ENCODE data around the gene SLC25A23. TPM values are rescaled to one million over a fixed set of nuclear protein-coding genes. Genes with fewer than 3 reads are reported as not detected.
A peak's percentile ranks its signal among the peaks of the same experiment; 100 is the strongest.

SLC25A23 gene
- total and polyA plus RNA-seq, 9 of the 15 experiments (the other 6 are each of a cell fraction or from before 2014, with no cell fraction given): 6.1 to 72.0 (median 26.6) TPM

- DNase-seq (ENCODE audit: extremely low read depth in 1 of 4, low spot score in 3 of 4): peak in 1 of 4 experiments; percentile 4
- Histone ChIP-seq H3K4me1 (replicated peaks in 1 of 2; ENCODE audit: control insufficient read depth in 2 of 2, insufficient read depth in 2 of 2, low read length in 2 of 2) (peaks cover 0 to 7% of the 10 kb centered on the region in 2 experiments; a peak in 2 of 5 replicates), H3K9ac (ENCODE audit: insufficient read depth in 1 of 2, low read depth in 2 of 2, low read length in 2 of 2) (no peak overlapping the region), H3K27me3 (ENCODE audit: control insufficient read depth in 2 of 2, insufficient read depth in 2 of 2, low read length in 2 of 2) (no peaks in the 10 kb centered on the region), H2AFZ (ENCODE audit: low read depth, low read length) (peak overlapping the region; percentile 65; the same call in 1 of the 2 replicates), H3K79me2 (ENCODE audit: control insufficient read depth, insufficient read depth, low read length) (no peaks in the 10 kb centered on the region), H3K36me3 (ENCODE audit: control insufficient read depth, insufficient read depth, low read length) (no peaks in the 10 kb centered on the region), H4K20me1 (replicated peaks; ENCODE audit: control insufficient read depth, insufficient read depth, low read length) (no peaks in the 10 kb centered on the region), H3K4me2 (ENCODE audit: insufficient read depth, low read length) (no peak overlapping the region), H3K9me1 (ENCODE audit: control insufficient read depth, insufficient read depth, low read length) (no peaks in the 10 kb centered on the region), H3K4me3 (no peak overlapping the region), H3K9me3 (replicated peaks; ENCODE audit: control insufficient read depth, insufficient read depth, low read depth, low read length) (no peaks in the 10 kb centered on the region), H3K27ac (ENCODE audit: extremely low read depth, low read depth, low read length) (no peak overlapping the region)
- no peak for FAIRE-seq
- 51% methylated on average over 22 of the region's 22 CpGs for WGBS (ENCODE audit: insufficient coverage, low coverage, missing lambda C conversion rate)
- no peak for ATAC-seq
- in situ Hi-C loops (cut with MboI): no loop called here
- no TSS peak for BruUV-seq (replicated peaks)
- peak; percentile 77 for TF ChIP-seq ZBTB33 (CRISPR knock-in tag; IDR thresholded peaks at IDR 0.05)
- TF ChIP-seq MYNN (IDR thresholded peaks at IDR 0.05): peak; percentile 94
- TF ChIP-seq MYNN (CRISPR knock-in tag; IDR thresholded peaks at IDR 0.05): peak; percentile 77; the same call in 1 of the 2 replicates
- peak; percentile 77 for TF ChIP-seq RFX1 (IDR thresholded peaks at IDR 0.05)
- no peak for TF ChIP-seq SRSF3 (IDR thresholded peaks at IDR 0.05; ENCODE audit: insufficient read depth, low read length)
- no peak for TF ChIP-seq ZBTB2 (IDR thresholded peaks at IDR 0.05)
- POLR2A ChIA-PET: interaction anchor here (0.6 kb wide), 1 partner anchor 289 kb away, joined by 3 read pairs; no protein-coding TSS in a partner anchor
- intact Hi-C loops (cut with micrococcal nuclease): no loop called here
- CTCF ChIA-PET (ENCODE audit: low intra/inter-chr PET ratio): no interaction called here
Measured at GRCh38 chr19:6402837-6403608, 56.6 kb downstream of the SLC25A23 start.

Data from K562 (cell line).